T-helper 1 cell treated with Interleukin-12 subunit alpha and Interleukin-12 subunit beta and Interleukin-4 antibody, amounts not matched to agents 30 μg/mL and 1 μg/mL, for 36 hours (primary cell): ENCODE results near the gene ACSF2.
"Not testable (repeated sequence)": the region's sequence is repeated elsewhere in the genome, so short reads cannot be mapped to it uniquely, and the experiment has no call there.

ENCODE experiments used
- H3K27ac Mint-ChIP-seq: one replicate; pipeline ENCODE4 v1.8.0; 2021; ENCODE audit warnings: mild to moderate bottlenecking, mixed read lengths
- H3K27me3 Mint-ChIP-seq: one replicate; pipeline ENCODE4 v1.8.0; 2021; ENCODE audit warnings: low read depth, mixed read lengths
- H3K36me3 Mint-ChIP-seq: one replicate; pipeline ENCODE4 v1.8.0; 2021; ENCODE audit warnings: low read depth, mixed read lengths
- H3K4me1 Mint-ChIP-seq: one replicate; pipeline ENCODE4 v1.8.0; 2021; ENCODE audit warnings: low read depth, mixed read lengths
- H3K4me3 Mint-ChIP-seq: one replicate; pipeline ENCODE4 v1.8.0; 2021; ENCODE audit warnings: mild to moderate bottlenecking, moderate library complexity, mixed read lengths
- H3K9me3 Mint-ChIP-seq: one replicate; pipeline ENCODE4 v1.8.0; 2021; ENCODE audit warnings: mixed read lengths

ACSF2 gene

GRCh38 chr17:50423553-50424159 lies 2.4 kb upstream of the ACSF2 start:
- no peak overlapping the region for H3K27ac Mint-ChIP-seq
- no peak overlapping the region for H3K4me3 Mint-ChIP-seq
- peaks cover 28% of the 10 kb centered on the region for H3K4me1 Mint-ChIP-seq
- H3K27me3 Mint-ChIP-seq = peaks cover 4% of the 10 kb centered on the region
- H3K9me3 Mint-ChIP-seq = no peaks in the 10 kb centered on the region
- H3K36me3 Mint-ChIP-seq = peaks cover 4% of the 10 kb centered on the region

GRCh38 chr17:50424246-50424995 lies 1.6 kb upstream of the ACSF2 start:
- Mint-ChIP-seq H3K27me3 (no peaks in the 10 kb centered on the region), H3K27ac (no peak overlapping the region), H3K36me3 (no peaks in the 10 kb centered on the region), H3K4me3 (no peak overlapping the region), H3K9me3 (no peaks in the 10 kb centered on the region), H3K4me1 (peaks cover 27% of the 10 kb centered on the region)

GRCh38 chr17:50424996-50425681 lies 879 bp upstream of the ACSF2 start:
- Mint-ChIP-seq H3K27me3 (no peaks in the 10 kb centered on the region), H3K4me3 (peak overlapping the region; percentile 76), H3K36me3 (no peaks in the 10 kb centered on the region), H3K27ac (peak overlapping the region; percentile 36), H3K4me1 (peaks cover 27% of the 10 kb centered on the region), H3K9me3 (no peaks in the 10 kb centered on the region)

- H3K9me3 Mint-ChIP-seq = no peaks in the 10 kb centered on the region
- H3K27ac Mint-ChIP-seq = peak overlapping the region; percentile 74
- no peaks in the 10 kb centered on the region for H3K27me3 Mint-ChIP-seq
- no peaks in the 10 kb centered on the region for H3K36me3 Mint-ChIP-seq
- H3K4me1 Mint-ChIP-seq = peaks cover 19% of the 10 kb centered on the region
- peak overlapping the region; percentile 87 for H3K4me3 Mint-ChIP-seq
Measured at GRCh38 chr17:50426472-50426782, 409 bp downstream of the ACSF2 start.

- Mint-ChIP-seq H3K27ac (peak overlapping the region; percentile 74), H3K36me3 (no peaks in the 10 kb centered on the region), H3K27me3 (no peaks in the 10 kb centered on the region), H3K4me3 (peak overlapping the region; percentile 87), H3K9me3 (no peaks in the 10 kb centered on the region), H3K4me1 (peaks cover 16% of the 10 kb centered on the region)
Measured at GRCh38 chr17:50426814-50427787, 1.1 kb downstream of the ACSF2 start.

GRCh38 chr17:50428126-50428525 lies 2.1 kb downstream of the ACSF2 start:
- not testable (repeated sequence) for H3K4me3 Mint-ChIP-seq

GRCh38 chr17:50428831-50429424 lies 2.9 kb downstream of the ACSF2 start:
- Mint-ChIP-seq H3K27me3 (no peaks in the 10 kb centered on the region), H3K4me1 (peaks cover 16% of the 10 kb centered on the region), H3K9me3 (no peaks in the 10 kb centered on the region), H3K36me3 (no peaks in the 10 kb centered on the region), H3K4me3 (no peak overlapping the region), H3K27ac (no peak overlapping the region)

More at GRCh38 chr17:50428126-50428525, 2.1 kb downstream of the ACSF2 start:
- peaks cover 16% of the 10 kb centered on the region for H3K4me1 Mint-ChIP-seq
- not testable (repeated sequence) for H3K27me3 Mint-ChIP-seq, H3K27ac Mint-ChIP-seq, H3K36me3 Mint-ChIP-seq, H3K9me3 Mint-ChIP-seq

GRCh38 chr17:50429793-50430192 lies 3.8 kb downstream of the ACSF2 start:
- H3K4me1 Mint-ChIP-seq = peaks cover 16% of the 10 kb centered on the region
- H3K27ac Mint-ChIP-seq = no peak overlapping the region
- no peaks in the 10 kb centered on the region for H3K36me3 Mint-ChIP-seq
- H3K4me3 Mint-ChIP-seq = no peak overlapping the region
- no peaks in the 10 kb centered on the region for H3K27me3 Mint-ChIP-seq
- no peaks in the 10 kb centered on the region for H3K9me3 Mint-ChIP-seq

GRCh38 chr17:50430821-50431618 lies 5.0 kb downstream of the ACSF2 start:
- Mint-ChIP-seq H3K4me1 (peaks cover 14% of the 10 kb centered on the region), H3K9me3 (no peaks in the 10 kb centered on the region), H3K4me3 (no peak overlapping the region), H3K27ac (no peak overlapping the region), H3K36me3 (no peaks in the 10 kb centered on the region), H3K27me3 (no peaks in the 10 kb centered on the region)

- Mint-ChIP-seq H3K27ac (no peak overlapping the region), H3K4me1 (peaks cover 7% of the 10 kb centered on the region), H3K36me3 (no peaks in the 10 kb centered on the region), H3K9me3 (no peaks in the 10 kb centered on the region), H3K4me3 (no peak overlapping the region), H3K27me3 (no peaks in the 10 kb centered on the region)
Measured at GRCh38 chr17:50432125-50432762, 6.2 kb downstream of the ACSF2 start.

- no peak overlapping the region for H3K27ac Mint-ChIP-seq
- no peaks in the 10 kb centered on the region for H3K27me3 Mint-ChIP-seq
- H3K36me3 Mint-ChIP-seq = no peaks in the 10 kb centered on the region
- no peak overlapping the region for H3K4me3 Mint-ChIP-seq
- H3K9me3 Mint-ChIP-seq = no peaks in the 10 kb centered on the region
- H3K4me1 Mint-ChIP-seq = no peaks in the 10 kb centered on the region
Measured at GRCh38 chr17:50437409-50437808, 11.4 kb downstream of the ACSF2 start.

GRCh38 chr17:50439008-50439407 lies 13.0 kb downstream of the ACSF2 start:
- H3K4me1 Mint-ChIP-seq = no peaks in the 10 kb centered on the region
- H3K9me3 Mint-ChIP-seq = no peaks in the 10 kb centered on the region
- H3K27ac Mint-ChIP-seq = no peak overlapping the region
- H3K36me3 Mint-ChIP-seq = no peaks in the 10 kb centered on the region
- no peaks in the 10 kb centered on the region for H3K27me3 Mint-ChIP-seq
- H3K4me3 Mint-ChIP-seq = no peak overlapping the region

- Mint-ChIP-seq H3K4me1 (no peaks in the 10 kb centered on the region), H3K9me3 (no peaks in the 10 kb centered on the region), H3K36me3 (no peaks in the 10 kb centered on the region), H3K27ac (no peak overlapping the region), H3K27me3 (no peaks in the 10 kb centered on the region), H3K4me3 (no peak overlapping the region)
Measured at GRCh38 chr17:50440172-50440837, 14.3 kb downstream of the ACSF2 start.
